IPS DF 6.9 (cell line): Measurements from ENCODE around the gene RPS27L.
A peak's percentile ranks its signal among the peaks of the same experiment; 100 is the strongest.

Experiments
- DNase-seq: peaks from one replicate; pipeline ENCODE4 v3.0.0-alpha.2; 2013; ENCODE audit warnings: low read depth, low spot score
- H3K27ac ChIP-seq: one replicate; pipeline ENCODE4 v1.5.1; 2013; ENCODE audit warnings: low read length, control low read depth
- H3K27me3 ChIP-seq: 2 replicates; pipeline ENCODE4 v1.6.1; 2013; ENCODE audit warnings: mild to moderate bottlenecking, low read length; ENCODE audit not compliant: control insufficient read depth, insufficient read depth
- H3K36me3 ChIP-seq: 2 replicates; pipeline ENCODE4 v1.6.1; 2013; ENCODE audit warnings: low read length; ENCODE audit not compliant: control insufficient read depth, insufficient read depth
- H3K4me1 ChIP-seq: 2 replicates; pipeline ENCODE4 v1.6.1; 2013; ENCODE audit warnings: low read length; ENCODE audit not compliant: control insufficient read depth, insufficient read depth
- H3K4me3 ChIP-seq: 2 replicates; pipeline ENCODE4 v1.5.1; 2013; ENCODE audit warnings: mild to moderate bottlenecking, low read length
- H3K9me3 ChIP-seq: 2 replicates; pipeline ENCODE4 v1.6.1; 2013; ENCODE audit warnings: low read length, inconsistent platforms; ENCODE audit not compliant: control insufficient read depth, insufficient read depth
- WGBS: extraction: QIAGEN DNeasy Blood & Tissue Kit; methylation state at CpG from one replicate; pipeline ENCODE4 v1.1.7; 2013; ENCODE audit warnings: mixed read lengths, missing lambda C conversion rate; ENCODE audit not compliant: insufficient read length, insufficient coverage; 5-methylcytosine and 5-hydroxymethylcytosine counted together

Gene RPS27L

GRCh38 chr15:63194880-63195568 is 37.7 kb upstream of the RPS27L start:
- DNase-seq = no peak
- WGBS = no CpG with 5 or more reads among the region's 4 CpGs
- Histone ChIP-seq H3K27me3 (no peaks in the 10 kb centered on the region), H3K27ac (no peak overlapping the region), H3K4me3 (no peak overlapping the region), H3K4me1 (no peaks in the 10 kb centered on the region), H3K9me3 (no peaks in the 10 kb centered on the region), H3K36me3 (no peaks in the 10 kb centered on the region)

GRCh38 chr15:63194302-63194701 is 37.0 kb upstream of the RPS27L start:
- Histone ChIP-seq H3K27me3 (no peaks in the 10 kb centered on the region), H3K9me3 (no peaks in the 10 kb centered on the region), H3K4me3 (no peak overlapping the region), H3K36me3 (no peaks in the 10 kb centered on the region), H3K4me1 (no peaks in the 10 kb centered on the region), H3K27ac (no peak overlapping the region)
- no peak for DNase-seq
- no CpG with 5 or more reads among the region's 4 CpGs for WGBS

DNA sequence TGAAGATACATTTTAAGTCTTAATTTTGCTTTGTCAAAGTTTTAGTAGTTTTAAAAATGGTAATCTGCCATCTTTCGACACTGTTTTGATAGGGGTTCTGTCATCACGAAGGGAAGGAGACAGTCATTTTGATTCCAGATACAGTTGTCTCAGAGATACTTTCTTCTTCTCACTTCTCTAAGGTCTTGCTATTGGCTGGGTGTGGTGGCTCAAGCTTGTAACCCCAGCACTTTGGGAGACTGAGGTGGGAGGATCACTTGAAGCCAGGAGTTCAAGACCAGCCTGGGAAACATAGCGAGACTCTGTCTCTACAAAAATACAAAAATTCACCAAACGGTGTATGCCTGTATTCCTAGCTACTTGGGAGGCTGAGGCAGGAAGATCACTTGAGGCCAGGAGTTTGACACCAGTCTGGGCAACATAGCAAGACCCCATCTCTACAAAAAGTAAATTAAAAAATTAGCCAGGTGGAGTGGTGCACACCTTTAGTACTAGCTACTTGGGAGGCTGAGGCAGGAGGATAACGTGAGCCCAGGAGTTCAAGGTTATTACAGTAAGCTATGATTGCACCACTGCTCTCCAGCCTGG is 35.4 kb upstream of the RPS27L start:
- Histone ChIP-seq H3K27me3 (no peaks in the 10 kb centered on the region), H3K4me1 (no peaks in the 10 kb centered on the region; the same call in 1 of the 2 replicates), H3K4me3 (no peak overlapping the region), H3K9me3 (no peaks in the 10 kb centered on the region), H3K27ac (no peak overlapping the region), H3K36me3 (no peaks in the 10 kb centered on the region)
- WGBS = no CpG with 5 or more reads among the region's 5 CpGs
- no peak for DNase-seq

- H3K4me1 ChIP-seq = peaks cover 1% of the 10 kb centered on the region; the same call in 1 of the 2 replicates
- no peaks in the 10 kb centered on the region for H3K27me3 ChIP-seq
- H3K36me3 ChIP-seq = no peaks in the 10 kb centered on the region
- no CpG with 5 or more reads among the region's 3 CpGs for WGBS
- no peaks in the 10 kb centered on the region for H3K9me3 ChIP-seq
- H3K27ac ChIP-seq = no peak overlapping the region
- no peak for DNase-seq
- H3K4me3 ChIP-seq = no peak overlapping the region
Measured at GRCh38 chr15:63191895-63192618, 34.8 kb upstream of the RPS27L start.

DNA sequence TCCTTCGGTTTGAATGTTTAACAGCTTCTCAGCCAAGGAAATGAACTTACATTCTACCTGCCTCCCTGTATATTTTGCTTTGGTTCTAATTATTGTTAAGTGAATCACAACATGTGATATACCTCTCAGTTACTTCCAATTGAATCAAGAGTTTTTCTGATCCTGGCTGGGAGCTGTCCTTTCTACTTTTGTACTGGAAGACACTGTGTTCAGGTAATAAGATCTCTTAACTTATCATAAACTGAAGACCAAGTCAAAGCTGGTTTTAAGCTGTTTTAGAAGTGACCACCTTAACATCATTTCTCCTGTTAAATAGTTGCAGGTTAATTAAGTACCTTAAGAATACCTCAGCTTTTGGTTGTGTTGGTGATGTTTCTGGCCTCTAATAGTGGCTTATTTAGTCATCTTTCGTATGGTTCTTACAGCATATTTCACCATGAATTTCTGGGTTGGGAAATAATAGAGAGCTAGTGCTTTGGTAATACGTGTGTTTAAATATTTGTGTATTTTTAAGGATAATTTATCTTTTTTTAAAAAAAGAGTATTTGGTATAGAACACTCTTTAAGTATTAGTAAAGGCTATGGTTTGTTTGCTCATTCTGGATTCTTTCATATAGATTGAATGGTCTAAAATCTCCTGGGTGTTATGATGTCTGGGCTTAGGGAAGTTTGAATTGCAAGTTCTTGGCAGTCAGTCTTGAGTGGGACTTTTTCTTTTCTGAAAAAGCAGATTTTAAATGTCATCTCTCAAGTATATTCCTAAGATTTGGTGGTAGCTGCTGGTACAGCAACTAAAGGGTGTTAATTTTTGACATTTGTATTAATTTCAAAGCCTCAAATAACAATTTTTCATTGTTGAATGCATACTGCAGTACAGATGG is 33.7 kb upstream of the RPS27L start:
- Histone ChIP-seq H3K4me1 (peaks cover 1% of the 10 kb centered on the region; the same call in 1 of the 2 replicates), H3K27ac (no peak overlapping the region), H3K4me3 (no peak overlapping the region), H3K9me3 (no peaks in the 10 kb centered on the region), H3K27me3 (no peaks in the 10 kb centered on the region), H3K36me3 (no peaks in the 10 kb centered on the region)
- WGBS = 100% methylated on average over 1 of the region's 3 CpGs
- no peak for DNase-seq

DNA sequence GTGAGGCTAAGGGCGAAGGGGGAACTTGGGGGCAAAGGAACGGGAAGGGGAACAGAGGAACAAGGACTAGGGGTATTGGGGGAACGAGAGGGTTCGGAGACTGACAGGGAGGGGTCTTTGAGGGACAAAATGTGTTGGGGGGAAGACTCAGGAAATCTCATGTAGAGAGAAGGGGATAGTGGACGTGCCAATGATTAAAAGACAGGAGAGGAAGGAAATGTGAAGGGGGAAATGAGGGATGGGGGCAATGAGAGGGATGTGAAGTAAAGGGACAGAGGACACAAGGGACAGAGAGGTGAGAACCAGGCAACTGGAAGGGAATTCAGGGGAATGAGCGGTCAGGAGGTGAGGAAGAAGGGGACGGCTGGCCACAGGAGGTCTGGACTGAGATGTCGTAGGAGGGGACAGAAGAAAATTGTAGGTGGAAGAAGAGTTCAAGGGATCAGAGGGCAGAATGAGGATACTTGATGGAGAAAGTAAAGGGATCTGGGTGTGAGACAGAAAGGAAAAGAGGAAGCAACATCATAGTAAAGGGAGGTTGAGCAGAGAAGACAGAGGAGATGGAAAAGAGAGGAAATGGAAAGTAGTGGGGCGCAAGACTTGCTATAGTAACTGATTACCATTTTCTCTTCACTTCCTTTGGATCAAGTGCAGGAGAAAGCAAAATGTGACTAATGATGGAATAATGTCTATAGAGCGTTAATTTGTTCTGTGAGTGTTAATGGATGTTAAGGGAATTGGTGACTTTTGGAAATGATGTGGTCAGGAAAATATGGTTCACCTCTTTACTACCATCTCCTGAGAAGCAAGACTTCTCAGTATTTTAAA is 32.9 kb upstream of the RPS27L start:
- Histone ChIP-seq H3K27me3 (no peaks in the 10 kb centered on the region), H3K4me3 (peak overlapping the region; percentile 96; the same call in 1 of the 2 replicates), H3K27ac (no peak overlapping the region), H3K4me1 (peaks cover 1% of the 10 kb centered on the region; the same call in 1 of the 2 replicates), H3K9me3 (no peaks in the 10 kb centered on the region), H3K36me3 (no peaks in the 10 kb centered on the region)
- no CpG with 5 or more reads among the region's 10 CpGs for WGBS
- DNase-seq = no peak

- Histone ChIP-seq H3K4me3 (peak within 1 kb of the TSS; percentile 96; the same call in 1 of the 2 replicates), H3K27me3 (no peaks in the 10 kb centered on the region), H3K36me3 (no peaks in the 10 kb centered on the region), H3K9me3 (no peaks in the 10 kb centered on the region), H3K27ac (no peak within 1 kb of the TSS), H3K4me1 (peaks cover 1% of the 10 kb centered on the region; the same call in 1 of the 2 replicates)
- DNase-seq = peak; percentile 84
- no CpG with 5 or more reads among the region's 77 CpGs for WGBS
Measured at GRCh38 chr15:63188926-63189871, 31.9 kb upstream of the RPS27L start, which contains the start of gene RAB8B. RAB8B (plus strand) TSS chr15:63189606; CDS start chr15:63189625, 19 bp downstream.

DNA sequence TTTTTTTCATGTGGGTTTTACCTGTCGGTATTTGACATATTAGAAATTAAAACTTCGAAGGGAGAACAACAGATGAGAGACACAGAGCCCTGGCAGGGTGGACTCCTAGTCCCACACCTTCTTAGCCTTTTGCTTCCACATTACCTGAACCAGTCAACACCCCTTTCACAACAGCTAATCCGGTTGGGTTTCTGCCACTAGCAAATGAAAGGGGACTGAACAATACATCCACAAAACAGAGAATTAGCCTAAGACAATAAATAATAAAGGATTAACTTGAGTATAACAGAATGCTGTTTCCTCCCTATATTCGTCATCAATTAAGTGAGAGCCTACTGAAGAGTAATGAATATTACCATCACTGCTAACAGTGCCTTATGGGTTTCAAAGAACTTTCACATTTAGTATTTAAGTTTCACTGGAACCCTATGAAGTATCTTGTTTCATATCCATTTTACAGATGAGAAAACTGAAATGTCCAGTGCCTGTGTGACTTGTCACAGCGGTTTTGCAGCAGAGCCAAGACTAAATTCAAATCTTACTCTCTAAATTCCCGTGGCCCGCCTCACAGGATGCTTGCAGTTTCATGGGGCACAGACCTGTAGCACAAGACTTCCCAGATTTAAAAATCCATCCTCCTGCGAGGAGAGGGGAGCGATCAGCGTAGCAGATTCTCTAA is 31.1 kb upstream of the RPS27L start:
- peak overlapping the region; percentile 73; the same call in 1 of the 2 replicates for H3K4me3 ChIP-seq
- no peak for DNase-seq
- no peaks in the 10 kb centered on the region for H3K36me3 ChIP-seq
- no CpG with 5 or more reads among the region's 10 CpGs for WGBS
- peaks cover 1% of the 10 kb centered on the region; the same call in 1 of the 2 replicates for H3K4me1 ChIP-seq
- no peaks in the 10 kb centered on the region for H3K9me3 ChIP-seq
- no peaks in the 10 kb centered on the region for H3K27me3 ChIP-seq
- no peak overlapping the region for H3K27ac ChIP-seq
